ENCODE measurements around the gene R3HCC1L.

The R3HCC1L gene

DNA sequence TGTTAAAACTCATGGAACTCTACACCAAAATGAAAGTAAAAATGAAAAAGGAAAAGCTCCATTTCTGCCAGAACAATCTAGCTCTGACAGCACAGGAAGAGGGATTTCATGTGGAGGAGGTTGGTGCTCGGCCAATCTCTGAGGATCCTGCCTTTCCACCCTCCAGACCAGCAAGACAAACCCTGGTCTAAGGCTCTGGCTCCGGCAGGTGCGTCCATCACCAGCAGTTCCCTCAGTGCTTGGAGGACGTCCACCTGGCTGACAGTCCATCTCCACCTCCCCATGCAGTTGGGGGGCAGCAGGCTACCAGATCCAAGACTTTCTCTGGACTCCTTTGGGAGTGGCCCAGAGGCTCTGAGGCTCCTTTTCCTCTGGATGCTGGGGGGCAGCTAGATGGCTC is 158.5 kb downstream of the R3HCC1L start:
- no peak for DNase-seq

- peak; percentile 25 for DNase-seq
Measured at GRCh38 chr10:98293550-98294269, 159.3 kb downstream of the R3HCC1L start.

- DNase-seq, result no peak
Measured at GRCh38 chr10:98294270-98294627, 159.8 kb downstream of the R3HCC1L start.

Data from fibroblast of skin of right biceps (primary cell).